GM23248 (cell line): ENCODE data around the gene MBD2.

Source experiments
- EZH2 ChIP-seq: fragments of 200-600 bp; sonication (generic); IDR thresholded peaks from 2 replicates; pipeline ENCODE4 v1.6.1; 2018; ENCODE audit warnings: antibody characterized with exemption, mild to moderate bottlenecking; ENCODE audit not compliant: insufficient read depth, poor library complexity, severe bottlenecking
- EZH2phosphoT487 ChIP-seq: fragments of 200-600 bp; sonication (generic); IDR thresholded peaks from 2 replicates; pipeline ENCODE4 v1.6.1; 2018; ENCODE audit warnings: antibody characterized with exemption, moderate library complexity, mild to moderate bottlenecking, low read depth; ENCODE audit not compliant: insufficient read depth

DNA sequence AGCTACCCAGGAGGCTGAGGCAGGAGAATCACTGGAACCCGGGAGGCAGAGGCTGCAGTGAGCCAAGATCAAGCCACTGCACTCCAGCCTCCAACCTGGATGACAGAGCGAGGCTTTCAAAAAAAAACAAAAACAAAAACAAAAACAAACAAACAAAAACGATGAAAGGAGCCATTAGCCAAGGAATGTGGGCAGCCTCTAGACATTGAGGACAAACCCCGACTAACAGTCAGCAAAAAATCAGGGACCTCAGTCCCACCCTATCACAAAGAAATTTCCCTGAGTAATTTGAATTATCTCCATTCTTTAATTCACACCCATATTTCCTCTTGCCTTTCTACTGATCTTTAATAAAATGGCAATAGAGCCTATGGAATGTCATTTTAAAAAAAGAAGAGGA, 75.8 kb downstream of the MBD2 start:
- TF ChIP-seq EZH2phosphoT487 (no peak), EZH2 (no peak)
